Activated gamma-delta T cell (primary cell): ENCODE measurements around the gene TRPV6.

Experiments
- DNase-seq: peaks from one replicate; lab custom pipeline; 2025; lab: John Stamatoyannopoulos, UW

TRPV6 gene

GRCh38 chr7:142883571-142884285, 1.8 kb downstream of the TRPV6 start:
- DNase-seq = no peak

GRCh38 chr7:142883145-142883544, 2.4 kb downstream of the TRPV6 start:
- DNase-seq = no peak

- DNase-seq = no peak
Observed at GRCh38 chr7:142882338-142882678, 3.2 kb downstream of the TRPV6 start.

- no peak for DNase-seq
Observed at GRCh38 chr7:142881586-142882337, 3.8 kb downstream of the TRPV6 start.

- no peak for DNase-seq
Observed at GRCh38 chr7:142880876-142881505, 4.6 kb downstream of the TRPV6 start.

GRCh38 chr7:142879060-142879459, 6.5 kb downstream of the TRPV6 start:
- no peak for DNase-seq

- DNase-seq = no peak
Observed at GRCh38 chr7:142878315-142878714, 7.2 kb downstream of the TRPV6 start.

GRCh38 chr7:142876991-142877910, 8.3 kb downstream of the TRPV6 start:
- no peak for DNase-seq

GRCh38 chr7:142876236-142876960, 9.1 kb downstream of the TRPV6 start:
- no peak for DNase-seq

- DNase-seq = no peak
Observed at GRCh38 chr7:142875456-142875855, 10.1 kb downstream of the TRPV6 start.

- no peak for DNase-seq
Observed at GRCh38 chr7:142874837-142875236, 10.7 kb downstream of the TRPV6 start.

GRCh38 chr7:142874409-142874808, 11.1 kb downstream of the TRPV6 start:
- no peak for DNase-seq

GRCh38 chr7:142873871-142874270, 11.7 kb downstream of the TRPV6 start:
- no peak for DNase-seq

GRCh38 chr7:142873281-142873784, 12.2 kb downstream of the TRPV6 start:
- no peak for DNase-seq

- DNase-seq = no peak
Observed at GRCh38 chr7:142872106-142872675, 13.4 kb downstream of the TRPV6 start.

GRCh38 chr7:142871260-142872105, 14.1 kb downstream of the TRPV6 start:
- no peak for DNase-seq

GRCh38 chr7:142870566-142871259, 14.8 kb downstream of the TRPV6 start:
- DNase-seq = no peak

- no peak for DNase-seq
Observed at GRCh38 chr7:142870147-142870559, 15.4 kb downstream of the TRPV6 start.

GRCh38 chr7:142869434-142869833, 16.1 kb downstream of the TRPV6 start:
- DNase-seq = no peak
